SK-N-SH treated with all-trans-retinoic acid at 6 μM for 48 hours (cell line): Measurements from ENCODE around the gene DNAJC30.

Source experiments
- ATAC-seq: fragments of 200-7000 bp; cut with Tn5 transposase; 3 replicates; pipeline ENCODE4 v1.9.1; 2020; ENCODE audit warnings: mild to moderate bottlenecking, moderate library complexity
- BACH2 ChIP-seq: fragments of 250-450 bp; sonication (Bioruptor Pico); IDR thresholded peaks from 2 replicates; pipeline ENCODE4 v1.9.0; 2021; ENCODE audit warnings: mild to moderate bottlenecking, borderline replicate concordance
- CSDC2 ChIP-seq: fragments of 250-450 bp; sonication (Bioruptor Pico); IDR thresholded peaks from 2 replicates; pipeline ENCODE4 v1.5.0; 2020; ENCODE audit warnings: mild to moderate bottlenecking, moderate library complexity
- CSRNP3 ChIP-seq: fragments of 250-450 bp; sonication (Bioruptor Pico); IDR thresholded peaks from 2 replicates; pipeline ENCODE4 v1.5.1; 2021; ENCODE audit warnings: mild to moderate bottlenecking, moderate library complexity
- ESRRG ChIP-seq: fragments of 250-450 bp; sonication (Bioruptor Pico); IDR thresholded peaks from 2 replicates; pipeline ENCODE4 v1.6.1; 2021; ENCODE audit warnings: mild to moderate bottlenecking
- GLIS3 ChIP-seq: fragments of 250-450 bp; sonication (Bioruptor Pico); IDR thresholded peaks from 2 replicates; pipeline ENCODE4 v1.5.0; 2020; ENCODE audit warnings: mild to moderate bottlenecking, moderate library complexity
- ISL1 ChIP-seq: fragments of 250-450 bp; sonication (Bioruptor Pico); IDR thresholded peaks from 2 replicates; pipeline ENCODE4 v2.1.2; 2022; ENCODE audit warnings: mild to moderate bottlenecking, moderate library complexity
- OSR1 ChIP-seq: fragments of 250-450 bp; sonication (Bioruptor Pico); IDR thresholded peaks from 2 replicates; pipeline ENCODE4 v1.8.0; 2022; ENCODE audit warnings: moderate library complexity, mild to moderate bottlenecking, inconsistent platforms
- PPARA ChIP-seq: fragments of 250-450 bp; sonication (Bioruptor Pico); IDR thresholded peaks from 2 replicates; pipeline ENCODE4 v1.5.0; 2020; ENCODE audit warnings: mild to moderate bottlenecking, borderline replicate concordance
- RARB ChIP-seq: fragments of 250-450 bp; sonication (Bioruptor Pico); IDR thresholded peaks from 2 replicates; pipeline ENCODE4 v1.8.0; 2021; ENCODE audit warnings: mild to moderate bottlenecking, moderate library complexity
- SNAI2 ChIP-seq: fragments of 250-450 bp; sonication (Bioruptor Pico); IDR thresholded peaks from 2 replicates; pipeline ENCODE4 v1.5.0; 2020; ENCODE audit warnings: mild to moderate bottlenecking, moderate library complexity
- TOX ChIP-seq: fragments of 250-450 bp; sonication (Bioruptor Pico); IDR thresholded peaks from 2 replicates; pipeline ENCODE4 v1.8.0; 2021; ENCODE audit warnings: mild to moderate bottlenecking, moderate library complexity, borderline replicate concordance
- ZC3H10 ChIP-seq: fragments of 250-450 bp; sonication (Bioruptor Pico); IDR thresholded peaks from 2 replicates; pipeline ENCODE4 v1.5.1; 2021; ENCODE audit warnings: mild to moderate bottlenecking, moderate library complexity
- ZFP3 ChIP-seq: fragments of 250-450 bp; sonication (Bioruptor Pico); IDR thresholded peaks from 2 replicates; pipeline ENCODE4 v1.5.0; 2020; ENCODE audit warnings: mild to moderate bottlenecking, moderate library complexity
- ZFP30 ChIP-seq: fragments of 450-650 bp; formaldehyde crosslinking; IDR thresholded peaks from 2 replicates; pipeline ENCODE4 v1.5.0; 2022; ENCODE audit warnings: mild to moderate bottlenecking, moderate library complexity
- ZNF70 ChIP-seq: fragments of 450-650 bp; formaldehyde crosslinking; IDR thresholded peaks from 2 replicates; pipeline ENCODE4 v1.5.0; 2020; ENCODE audit warnings: mild to moderate bottlenecking, moderate library complexity
- ZNF8 ChIP-seq: fragments of 450-650 bp; formaldehyde crosslinking; IDR thresholded peaks from 2 replicates; pipeline ENCODE4 v1.5.0; 2020; ENCODE audit warnings: mild to moderate bottlenecking, moderate library complexity
- TF ChIP-seq, protein P1 (sequence below): fragments of 250-450 bp; sonication (Bioruptor Pico); IDR thresholded peaks from 2 replicates; pipeline ENCODE4 v1.5.1; 2020; ENCODE audit warnings: low read depth, mild to moderate bottlenecking, moderate library complexity
- TF ChIP-seq, protein P2 (sequence below): fragments of 250-450 bp; sonication (Bioruptor Pico); IDR thresholded peaks from 2 replicates; pipeline ENCODE4 v1.8.0; 2020; ENCODE audit warnings: mild to moderate bottlenecking, moderate library complexity, borderline replicate concordance
- TF ChIP-seq, protein P3 (sequence below): fragments of 250-450 bp; sonication (Bioruptor Pico); IDR thresholded peaks from 2 replicates; pipeline ENCODE4 v1.5.0; 2020; ENCODE audit warnings: mild to moderate bottlenecking, moderate library complexity
- TF ChIP-seq, protein P4 (sequence below): fragments of 250-450 bp; sonication (Bioruptor Pico); IDR thresholded peaks from 2 replicates; pipeline ENCODE4 v1.8.0; 2021; ENCODE audit warnings: low read depth, mild to moderate bottlenecking, moderate library complexity, borderline replicate concordance

The DNAJC30 gene

GRCh38 chr7:73674468-73675124, 8.7 kb downstream of the DNAJC30 start:
- no peak for TF ChIP-seq GLIS3
- no peak for TF ChIP-seq ZNF70
- TF ChIP-seq, protein P1, sequence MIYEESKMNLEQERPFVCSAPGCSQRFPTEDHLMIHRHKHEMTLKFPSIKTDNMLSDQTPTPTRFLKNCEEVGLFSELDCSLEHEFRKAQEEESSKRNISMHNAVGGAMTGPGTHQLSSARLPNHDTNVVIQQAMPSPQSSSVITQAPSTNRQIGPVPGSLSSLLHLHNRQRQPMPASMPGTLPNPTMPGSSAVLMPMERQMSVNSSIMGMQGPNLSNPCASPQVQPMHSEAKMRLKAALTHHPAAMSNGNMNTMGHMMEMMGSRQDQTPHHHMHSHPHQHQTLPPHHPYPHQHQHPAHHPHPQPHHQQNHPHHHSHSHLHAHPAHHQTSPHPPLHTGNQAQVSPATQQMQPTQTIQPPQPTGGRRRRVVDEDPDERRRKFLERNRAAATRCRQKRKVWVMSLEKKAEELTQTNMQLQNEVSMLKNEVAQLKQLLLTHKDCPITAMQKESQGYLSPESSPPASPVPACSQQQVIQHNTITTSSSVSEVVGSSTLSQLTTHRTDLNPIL: no peak
- TF ChIP-seq, protein P2, sequence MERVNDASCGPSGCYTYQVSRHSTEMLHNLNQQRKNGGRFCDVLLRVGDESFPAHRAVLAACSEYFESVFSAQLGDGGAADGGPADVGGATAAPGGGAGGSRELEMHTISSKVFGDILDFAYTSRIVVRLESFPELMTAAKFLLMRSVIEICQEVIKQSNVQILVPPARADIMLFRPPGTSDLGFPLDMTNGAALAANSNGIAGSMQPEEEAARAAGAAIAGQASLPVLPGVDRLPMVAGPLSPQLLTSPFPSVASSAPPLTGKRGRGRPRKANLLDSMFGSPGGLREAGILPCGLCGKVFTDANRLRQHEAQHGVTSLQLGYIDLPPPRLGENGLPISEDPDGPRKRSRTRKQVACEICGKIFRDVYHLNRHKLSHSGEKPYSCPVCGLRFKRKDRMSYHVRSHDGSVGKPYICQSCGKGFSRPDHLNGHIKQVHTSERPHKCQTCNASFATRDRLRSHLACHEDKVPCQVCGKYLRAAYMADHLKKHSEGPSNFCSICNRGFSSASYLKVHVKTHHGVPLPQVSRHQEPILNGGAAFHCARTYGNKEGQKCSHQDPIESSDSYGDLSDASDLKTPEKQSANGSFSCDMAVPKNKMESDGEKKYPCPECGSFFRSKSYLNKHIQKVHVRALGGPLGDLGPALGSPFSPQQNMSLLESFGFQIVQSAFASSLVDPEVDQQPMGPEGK: no peak
- no peak for ATAC-seq

- no peak for TF ChIP-seq ZNF8 (CRISPR knock-in tag)
- TF ChIP-seq CSDC2 (CRISPR knock-in tag): no peak
- TF ChIP-seq RARB: no peak
- no peak for TF ChIP-seq ZFP3 (CRISPR knock-in tag)
- no peak for TF ChIP-seq GLIS3
- TF ChIP-seq OSR1 (CRISPR knock-in tag): no peak
- no peak for TF ChIP-seq TOX (CRISPR knock-in tag)
- TF ChIP-seq ZC3H10 (CRISPR knock-in tag): no peak
- ATAC-seq: no peak
Observed at GRCh38 chr7:73671857-73672445, 11.3 kb downstream of the DNAJC30 start.

DNA sequence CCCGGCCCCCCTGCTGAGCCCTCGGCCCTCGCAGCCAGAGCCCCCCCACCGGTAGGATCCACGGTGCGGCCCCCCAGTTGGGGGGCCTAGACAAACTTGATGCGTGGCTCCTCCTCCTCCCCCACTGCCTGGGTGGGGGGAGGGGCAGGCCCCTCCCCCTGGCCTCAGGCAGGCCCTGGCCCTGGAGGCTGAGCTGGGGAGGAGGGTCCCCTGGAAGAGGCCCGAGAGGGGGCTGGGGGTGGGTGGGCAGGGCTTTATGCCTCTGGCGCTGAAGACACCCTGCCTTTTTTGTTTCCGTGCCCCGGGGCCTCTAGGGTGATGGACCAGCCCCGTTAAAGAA, 12.0 kb downstream of the DNAJC30 start:
- no peak for TF ChIP-seq CSDC2 (CRISPR knock-in tag)
- no peak for TF ChIP-seq PPARA
- TF ChIP-seq, protein P2: no peak
- no peak for TF ChIP-seq CSRNP3 (CRISPR knock-in tag)
- no peak for TF ChIP-seq OSR1 (CRISPR knock-in tag)
- TF ChIP-seq, protein P3, sequence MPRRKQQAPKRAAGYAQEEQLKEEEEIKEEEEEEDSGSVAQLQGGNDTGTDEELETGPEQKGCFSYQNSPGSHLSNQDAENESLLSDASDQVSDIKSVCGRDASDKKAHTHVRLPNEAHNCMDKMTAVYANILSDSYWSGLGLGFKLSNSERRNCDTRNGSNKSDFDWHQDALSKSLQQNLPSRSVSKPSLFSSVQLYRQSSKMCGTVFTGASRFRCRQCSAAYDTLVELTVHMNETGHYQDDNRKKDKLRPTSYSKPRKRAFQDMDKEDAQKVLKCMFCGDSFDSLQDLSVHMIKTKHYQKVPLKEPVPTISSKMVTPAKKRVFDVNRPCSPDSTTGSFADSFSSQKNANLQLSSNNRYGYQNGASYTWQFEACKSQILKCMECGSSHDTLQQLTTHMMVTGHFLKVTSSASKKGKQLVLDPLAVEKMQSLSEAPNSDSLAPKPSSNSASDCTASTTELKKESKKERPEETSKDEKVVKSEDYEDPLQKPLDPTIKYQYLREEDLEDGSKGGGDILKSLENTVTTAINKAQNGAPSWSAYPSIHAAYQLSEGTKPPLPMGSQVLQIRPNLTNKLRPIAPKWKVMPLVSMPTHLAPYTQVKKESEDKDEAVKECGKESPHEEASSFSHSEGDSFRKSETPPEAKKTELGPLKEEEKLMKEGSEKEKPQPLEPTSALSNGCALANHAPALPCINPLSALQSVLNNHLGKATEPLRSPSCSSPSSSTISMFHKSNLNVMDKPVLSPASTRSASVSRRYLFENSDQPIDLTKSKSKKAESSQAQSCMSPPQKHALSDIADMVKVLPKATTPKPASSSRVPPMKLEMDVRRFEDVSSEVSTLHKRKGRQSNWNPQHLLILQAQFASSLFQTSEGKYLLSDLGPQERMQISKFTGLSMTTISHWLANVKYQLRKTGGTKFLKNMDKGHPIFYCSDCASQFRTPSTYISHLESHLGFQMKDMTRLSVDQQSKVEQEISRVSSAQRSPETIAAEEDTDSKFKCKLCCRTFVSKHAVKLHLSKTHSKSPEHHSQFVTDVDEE (CRISPR knock-in tag): no peak
- TF ChIP-seq, protein P1: no peak
- TF ChIP-seq ZNF70: no peak
- no peak for TF ChIP-seq SNAI2 (CRISPR knock-in tag)
- TF ChIP-seq ZFP3 (CRISPR knock-in tag): no peak
- no peak for TF ChIP-seq ZNF8 (CRISPR knock-in tag)
- TF ChIP-seq ESRRG: no peak
- no peak for TF ChIP-seq ISL1 (CRISPR knock-in tag)
- TF ChIP-seq ZFP30 (CRISPR knock-in tag): no peak
- TF ChIP-seq BACH2: no peak
- TF ChIP-seq, protein P4, sequence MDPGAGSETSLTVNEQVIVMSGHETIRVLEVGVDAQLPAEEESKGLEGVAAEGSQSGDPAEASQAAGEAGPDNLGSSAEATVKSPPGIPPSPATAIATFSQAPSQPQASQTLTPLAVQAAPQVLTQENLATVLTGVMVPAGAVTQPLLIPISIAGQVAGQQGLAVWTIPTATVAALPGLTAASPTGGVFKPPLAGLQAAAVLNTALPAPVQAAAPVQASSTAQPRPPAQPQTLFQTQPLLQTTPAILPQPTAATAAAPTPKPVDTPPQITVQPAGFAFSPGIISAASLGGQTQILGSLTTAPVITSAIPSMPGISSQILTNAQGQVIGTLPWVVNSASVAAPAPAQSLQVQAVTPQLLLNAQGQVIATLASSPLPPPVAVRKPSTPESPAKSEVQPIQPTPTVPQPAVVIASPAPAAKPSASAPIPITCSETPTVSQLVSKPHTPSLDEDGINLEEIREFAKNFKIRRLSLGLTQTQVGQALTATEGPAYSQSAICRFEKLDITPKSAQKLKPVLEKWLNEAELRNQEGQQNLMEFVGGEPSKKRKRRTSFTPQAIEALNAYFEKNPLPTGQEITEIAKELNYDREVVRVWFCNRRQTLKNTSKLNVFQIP (CRISPR knock-in tag): no peak
- no peak for ATAC-seq
